ENCODE results near the gene RPP30. TPM values are rescaled to one million over a fixed set of nuclear protein-coding genes. Genes with fewer than 3 reads are reported as not detected.
A peak's percentile ranks its signal among the peaks of the same experiment; 100 is the strongest.

RPP30 gene
- polyA plus RNA-seq, 3 donors = 24.9 to 42.9 (median 40.3) TPM

DNA sequence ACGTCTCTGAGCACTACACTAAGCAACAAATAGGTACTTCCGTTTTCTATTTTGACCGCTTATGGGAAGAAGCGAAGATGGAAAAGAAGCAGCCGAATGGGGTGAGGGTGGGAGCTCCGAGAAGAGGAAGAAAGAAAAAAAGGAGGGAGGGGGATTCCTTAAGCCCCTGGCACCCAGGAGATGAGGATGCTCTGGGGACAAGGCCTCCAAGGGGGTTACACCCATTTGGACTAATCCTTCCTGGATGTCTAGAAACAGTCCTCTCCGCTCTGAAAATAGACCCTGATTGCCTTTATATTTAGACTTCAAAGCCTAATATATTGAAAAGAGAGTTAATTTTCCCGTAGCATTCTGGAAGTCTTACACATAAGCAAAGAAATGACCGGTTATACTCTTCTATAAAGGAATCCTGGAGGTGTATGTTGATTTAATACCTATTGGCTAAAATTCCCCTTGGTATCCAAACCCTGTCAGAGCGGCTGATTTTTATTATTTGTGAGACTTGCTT lies 13.3 kb upstream of the RPP30 start:
- peak overlapping the region; percentile 75 for H3K9ac ChIP-seq (ENCODE audit: insufficient read depth, low read length, poor library complexity, severe bottlenecking)
- Mint-ChIP-seq H3K4me1 (peaks cover 30% of the 10 kb centered on the region), H3K4me3 (peak overlapping the region; percentile 89 to 94), H3K9me3 (peaks cover 0 to 3% (median 0%) of the 10 kb centered on the region in 7 donors), H3K27me3 (ENCODE audit: low read depth in 3 of 3) (peaks cover 23 to 36% (median 34%) of the 10 kb centered on the region in 3 donors), H3K27ac (peak overlapping the region; percentile 82 to 93 (median 91)), H3K36me3 (no peaks in the 10 kb centered on the region)
- peak in 2 of 3 donors; percentile 56 to 71 for DNase-seq
- H3K36me3 ChIP-seq (replicated peaks in 1 of 2; ENCODE audit: control insufficient read depth in 1 of 2, insufficient read depth in 2 of 2, low read length in 2 of 2) = no peaks in the 10 kb centered on the region
- H3K4me1 ChIP-seq (ENCODE audit: control insufficient read depth in 1 of 2, insufficient read depth in 2 of 2, low read length in 2 of 2) = peaks cover 23 to 36% of the 10 kb centered on the region in 2 donors
- peak overlapping the region; percentile 96 for H3K4me2 ChIP-seq (replicated peaks; ENCODE audit: extremely low read depth, low read length, poor library complexity, severe bottlenecking)
- no peaks in the 10 kb centered on the region for H4K20me1 ChIP-seq (ENCODE audit: insufficient read depth, low read length)
- peak overlapping the region; percentile 90 for H2AFZ ChIP-seq (ENCODE audit: insufficient read depth, low read depth, low read length, poor library complexity, severe bottlenecking)
- 0% methylated on average over 3 of the region's 10 CpGs for WGBS (ENCODE audit: insufficient coverage)
- peak overlapping the region; percentile 70 to 87 for H3K27ac ChIP-seq (ENCODE audit: low read depth in 1 of 2, low read length in 2 of 2)
- H3K9me3 ChIP-seq (replicated peaks in 1 of 2; ENCODE audit: control insufficient read depth in 1 of 2, insufficient read depth in 1 of 2, low read length in 2 of 2) = no peaks in the 10 kb centered on the region
- no peaks in the 10 kb centered on the region for H3K79me2 ChIP-seq (ENCODE audit: insufficient read depth, low read length)
- peaks cover 24% of the 10 kb centered on the region in 2 donors for H3K27me3 ChIP-seq (ENCODE audit: control insufficient read depth in 2 of 2, insufficient read depth in 2 of 2, low read length in 2 of 2)
- TF ChIP-seq CTCF (IDR thresholded peaks at IDR 0.05) = no peak
- peak overlapping the region; percentile 63 to 98 (median 82) for H3K4me3 ChIP-seq (replicated peaks in 1 of 3; ENCODE audit: low read depth in 2 of 3, low read length in 3 of 3)
- intact Hi-C loops (cut with micrococcal nuclease) = no loop called here

GRCh38 chr10:90859321-90859751 lies 12.4 kb upstream of the RPP30 start:
- no peak overlapping the region for H2AFZ ChIP-seq (ENCODE audit: insufficient read depth, low read depth, low read length, poor library complexity, severe bottlenecking)

More at GRCh38 chr10:90859321-90859751, 12.4 kb upstream of the RPP30 start:
- H3K27ac Mint-ChIP-seq = peak overlapping the region in 6 of 7 donors; percentile 33 to 92 (median 78)
- no peaks in the 10 kb centered on the region for H3K36me3 ChIP-seq (replicated peaks in 1 of 2; ENCODE audit: control insufficient read depth in 1 of 2, insufficient read depth in 2 of 2, low read length in 2 of 2)
- no peaks in the 10 kb centered on the region for H4K20me1 ChIP-seq (ENCODE audit: insufficient read depth, low read length)
- TF ChIP-seq CTCF (IDR thresholded peaks at IDR 0.05) = no peak
- H3K27me3 ChIP-seq (ENCODE audit: control insufficient read depth in 2 of 2, insufficient read depth in 2 of 2, low read length in 2 of 2) = peaks cover 23 to 24% of the 10 kb centered on the region in 2 donors
- peaks cover 23 to 35% (median 31%) of the 10 kb centered on the region in 3 donors for H3K27me3 Mint-ChIP-seq (ENCODE audit: low read depth in 3 of 3)
- DNase-seq = peak; percentile 66 to 87 (median 83)
- peaks cover 0 to 3% (median 0%) of the 10 kb centered on the region in 7 donors for H3K9me3 Mint-ChIP-seq
- peaks cover 23 to 36% of the 10 kb centered on the region in 2 donors for H3K4me1 ChIP-seq (ENCODE audit: control insufficient read depth in 1 of 2, insufficient read depth in 2 of 2, low read length in 2 of 2)
- intact Hi-C loops (cut with micrococcal nuclease) = no loop called here
- no peaks in the 10 kb centered on the region for H3K9me3 ChIP-seq (replicated peaks in 1 of 2; ENCODE audit: control insufficient read depth in 1 of 2, insufficient read depth in 1 of 2, low read length in 2 of 2)
- no peak overlapping the region for H3K9ac ChIP-seq (ENCODE audit: insufficient read depth, low read length, poor library complexity, severe bottlenecking)
- H3K79me2 ChIP-seq (ENCODE audit: insufficient read depth, low read length) = no peaks in the 10 kb centered on the region
- peaks cover 30% of the 10 kb centered on the region for H3K4me1 Mint-ChIP-seq
- no peaks in the 10 kb centered on the region for H3K36me3 Mint-ChIP-seq
- WGBS (ENCODE audit: insufficient coverage) = no CpG with 5 or more reads among the region's 5 CpGs
- peak overlapping the region in 1 of 3 experiments; percentile 13 for H3K4me3 ChIP-seq (replicated peaks in 1 of 3; ENCODE audit: low read depth in 2 of 3, low read length in 3 of 3)
- H3K27ac ChIP-seq (ENCODE audit: low read depth in 1 of 2, low read length in 2 of 2) = peak overlapping the region in 1 of 2 donors; percentile 87
- H3K4me3 Mint-ChIP-seq = no peak overlapping the region
- no peak overlapping the region for H3K4me2 ChIP-seq (replicated peaks; ENCODE audit: extremely low read depth, low read length, poor library complexity, severe bottlenecking)

Data from CD14-positive monocyte (primary cell).